K562 (cell line): ENCODE data around the gene LLGL2. TPM values are rescaled to one million over a fixed set of nuclear protein-coding genes. Genes with fewer than 3 reads are reported as not detected.

Experiments used
- BHLHE40 ChIP-seq: IDR thresholded peaks from 2 replicates; pipeline ENCODE4 v1.6.1; 2011; ENCODE audit warnings: low read length, improper control_type of control experiment
- CSDE1 ChIP-seq, 2 experiments: fragments of 450-650 bp; IDR thresholded peaks; 2 replicates each; pipeline ENCODE4 v1.6.1; 2016; ENCODE audit warnings: mild to moderate bottlenecking in 1 of 2
- NR1H2 ChIP-seq: sonication (generic); formaldehyde crosslinking; IDR thresholded peaks from 2 replicates; pipeline ENCODE4 v1.4.0; 2020; ENCODE audit warnings: mild to moderate bottlenecking, missing genetic modification reagents
- SRSF7 ChIP-seq: fragments of 200-400 bp; formaldehyde crosslinking; optimal IDR thresholded peaks from 2 replicates; pipeline ENCODE3; 2017; ENCODE audit warnings: mild to moderate bottlenecking, low read depth, low read length
- ZNF184 ChIP-seq: sonication (generic); formaldehyde crosslinking; IDR thresholded peaks from 2 replicates; pipeline ENCODE4 v1.5.0; 2020; ENCODE audit warnings: missing genetic modification reagents
- ZNF239 ChIP-seq: fragments of 250-450 bp; sonication (Bioruptor Pico); IDR thresholded peaks from 2 replicates; pipeline ENCODE4 v1.4.0; 2020; ENCODE audit warnings: mild to moderate bottlenecking
- ZNF696 ChIP-seq: fragments of 250-450 bp; sonication (Bioruptor Pico); conservative IDR thresholded peaks from 2 replicates; pipeline ENCODE4 v1.4.0; 2020; ENCODE audit warnings: mild to moderate bottlenecking, moderate library complexity
- polyA plus RNA-seq, 8 experiments: library from polyadenylated mRNA; depleted of rRNA in 4 of 8; stranded (reverse) in 5 of 8; unstranded in 3 of 8; fragments of >200 nt; fragmentation: Nextera tagmentation in 2 of 8; fragmentation: Illumina TruSeq in 1 of 8; extraction: Ambion mirVana in 2 of 8; extraction: Trizol in 1 of 8; gene quantifications; 2 replicates each; pipeline versions ENCODE4 v1.2.1 to v1.2.3, GENCODE V29; 2011 to 2014; ENCODE audit warnings: inconsistent platforms in 1 of 8, missing spikeins in 1 of 8
- total RNA-seq, 7 experiments: library from RNA; depleted of rRNA in 6 of 7; stranded (reverse); fragments of >200 nt in 6 of 7; fragmentation: Illumina TruSeq in 2 of 7; extraction: Trizol in 2 of 7; gene quantifications; 2 replicates each; pipeline versions ENCODE4 v1.2.1 to v1.2.3, GENCODE V29; 2011 to 2021; ENCODE audit warnings: low replicate concordance in 1 of 7
- TF ChIP-seq, protein P1 (sequence below), 2 experiments: fragments of 250-450 bp in 1 of 2; fragments of 450-650 bp in 1 of 2; sonication (Bioruptor Pico) in 1 of 2; IDR thresholded peaks; 2 replicates each; pipeline versions ENCODE4 v1.6.1 to v1.8.0; 2016 to 2021; ENCODE audit warnings: mild to moderate bottlenecking in 2 of 2, moderate library complexity in 2 of 2, missing compliant biosample characterization in 1 of 2, missing genetic modification characterization in 1 of 2
- TF ChIP-seq, protein P2 (sequence below), 2 experiments: fragments of 200-800 bp in 1 of 2; sonication (Bioruptor generic) in 1 of 2; sonication (generic) in 1 of 2; formaldehyde crosslinking in 1 of 2; IDR thresholded peaks in 1 of 2; conservative IDR thresholded peaks in 1 of 2; 2 replicates each; pipeline versions ENCODE4 v1.5.0 to v1.6.1; 2016 to 2020; ENCODE audit warnings: missing compliant biosample characterization in 1 of 2, missing genetic modification characterization in 1 of 2, missing genetic modification reagents in 1 of 2

The LLGL2 gene
- total and polyA plus RNA-seq, 9 of the 15 experiments (the other 6 are each of a cell fraction or from before 2014, with no cell fraction given), result 0.32 to 24.4 (median 10.2) TPM

DNA sequence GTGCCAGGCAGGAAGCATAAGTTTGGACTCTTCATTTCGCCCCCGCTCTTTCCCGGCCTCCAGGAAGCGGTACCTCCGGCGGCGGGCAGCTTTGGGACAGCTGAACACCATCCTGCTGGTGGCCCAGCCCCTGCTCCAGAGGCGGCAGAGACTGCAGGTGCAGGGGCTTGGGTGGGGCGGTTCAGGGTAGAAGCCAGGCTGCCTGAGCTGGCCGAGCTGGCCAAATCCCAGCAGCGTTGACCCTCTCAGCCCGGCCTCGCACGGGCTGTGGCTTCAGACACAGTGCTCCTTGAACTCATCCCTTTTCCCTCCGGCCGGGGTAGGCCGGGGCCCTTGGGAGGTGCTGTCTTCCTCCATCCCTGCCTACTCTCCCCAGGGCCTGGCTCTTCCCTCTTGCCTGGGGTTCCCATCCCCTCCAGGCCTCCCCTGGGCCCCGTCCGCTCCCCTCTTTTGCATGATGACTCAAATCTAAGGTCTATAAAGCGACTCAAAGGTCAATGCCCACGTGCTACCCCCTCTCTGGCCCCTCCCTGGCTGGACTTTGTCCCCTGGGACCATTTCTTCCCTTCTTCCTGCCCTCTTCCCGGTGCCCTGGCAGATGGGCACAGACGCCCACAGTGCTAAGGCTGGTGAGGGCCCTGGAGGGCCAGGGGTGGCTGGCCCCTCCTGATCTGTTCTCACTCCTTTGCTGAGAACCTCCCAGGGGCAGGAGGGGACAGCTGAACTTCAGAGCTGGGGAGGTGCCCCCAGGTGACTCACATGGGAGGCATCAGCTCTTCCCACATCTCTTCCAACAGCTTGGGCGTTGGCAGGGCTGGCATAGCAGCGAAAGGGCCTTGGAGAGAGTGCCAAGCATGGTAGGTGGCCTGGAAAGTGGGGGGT, 84.8 kb downstream of the LLGL2 start (continued):
- TF ChIP-seq, protein P1, sequence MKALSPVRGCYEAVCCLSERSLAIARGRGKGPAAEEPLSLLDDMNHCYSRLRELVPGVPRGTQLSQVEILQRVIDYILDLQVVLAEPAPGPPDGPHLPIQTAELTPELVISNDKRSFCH (CRISPR knock-in tag; IDR thresholded peaks at IDR 0.05), result no peak
- TF ChIP-seq, protein P1 (tag; IDR thresholded peaks at IDR 0.05), result no peak
- no peak for TF ChIP-seq SRSF7
- TF ChIP-seq CSDE1 (IDR thresholded peaks at IDR 0.05), result no peak
- no peak for TF ChIP-seq ZNF184 (CRISPR knock-in tag)
- no peak for TF ChIP-seq ZNF239 (CRISPR knock-in tag)
- no peak for TF ChIP-seq ZNF696 (CRISPR knock-in tag)
- TF ChIP-seq, protein P2, sequence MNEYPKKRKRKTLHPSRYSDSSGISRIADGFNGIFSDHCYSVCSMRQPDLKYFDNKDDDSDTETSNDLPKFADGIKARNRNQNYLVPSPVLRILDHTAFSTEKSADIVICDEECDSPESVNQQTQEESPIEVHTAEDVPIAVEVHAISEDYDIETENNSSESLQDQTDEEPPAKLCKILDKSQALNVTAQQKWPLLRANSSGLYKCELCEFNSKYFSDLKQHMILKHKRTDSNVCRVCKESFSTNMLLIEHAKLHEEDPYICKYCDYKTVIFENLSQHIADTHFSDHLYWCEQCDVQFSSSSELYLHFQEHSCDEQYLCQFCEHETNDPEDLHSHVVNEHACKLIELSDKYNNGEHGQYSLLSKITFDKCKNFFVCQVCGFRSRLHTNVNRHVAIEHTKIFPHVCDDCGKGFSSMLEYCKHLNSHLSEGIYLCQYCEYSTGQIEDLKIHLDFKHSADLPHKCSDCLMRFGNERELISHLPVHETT (CRISPR knock-in tag; conservative IDR thresholded peaks at IDR 0.05 in 1 of 2, IDR thresholded peaks at IDR 0.05 in 1 of 2), result no peak
- no peak for TF ChIP-seq NR1H2 (CRISPR knock-in tag)
- no peak for TF ChIP-seq BHLHE40
- TF ChIP-seq, all 486 proteins: peak for 0
